ENCODE data around the gene LSS.

LSS gene

GRCh38 chr21:46151989-46152926 is 76.3 kb downstream of the LSS start:
- H4K91ac ChIP-seq (ENCODE audit: low read length), result no peak overlapping the region
- H3K27me3 ChIP-seq (ENCODE audit: control insufficient read depth in 1 of 2, insufficient read depth in 1 of 2, low read length in 2 of 2), result peaks cover 0 to 16% of the 10 kb centered on the region in 2 experiments
- H3K4me2 ChIP-seq (ENCODE audit: low read length, poor library complexity, severe bottlenecking), result no peak overlapping the region
- no peak overlapping the region for H2BK5ac ChIP-seq (ENCODE audit: low read depth, low read length, poor library complexity, severe bottlenecking)
- 94% methylated on average over 42 of the region's 45 CpGs for WGBS
- no peak overlapping the region for H2BK120ac ChIP-seq (ENCODE audit: low read depth, low read length)
- H3K36me3 ChIP-seq (ENCODE audit: control insufficient read depth in 1 of 2, insufficient read depth in 2 of 2, low read depth in 1 of 2, low read length in 2 of 2), result peaks cover 4 to 8% of the 10 kb centered on the region in 2 experiments
- no peaks in the 10 kb centered on the region for H3K79me1 ChIP-seq (replicated peaks; ENCODE audit: low read length, poor library complexity, severe bottlenecking)
- H3K4me3 ChIP-seq (ENCODE audit: insufficient read depth in 1 of 2, low read depth in 1 of 2, low read length in 2 of 2), result no peak overlapping the region
- H3K14ac ChIP-seq (ENCODE audit: low read length in 2 of 2), result no peak overlapping the region
- no peak for DNase-seq
- H2AFZ ChIP-seq (ENCODE audit: low read depth, low read length), result no peak overlapping the region
- H3K9me3 ChIP-seq (ENCODE audit: control insufficient read depth, low read length), result no peaks in the 10 kb centered on the region
- no peak overlapping the region for H3K23ac ChIP-seq (ENCODE audit: low read length in 2 of 2)
- no peak overlapping the region for H3K18ac ChIP-seq (ENCODE audit: low read depth in 1 of 2, low read length in 2 of 2)
- H2AK5ac ChIP-seq (ENCODE audit: low read length, severe bottlenecking), result no peak overlapping the region
- H3K4me1 ChIP-seq (ENCODE audit: control insufficient read depth, insufficient read depth, low read depth, low read length), result peaks cover 25% of the 10 kb centered on the region
- no peak overlapping the region for H3K27ac ChIP-seq (ENCODE audit: low read length, poor library complexity, severe bottlenecking)
- no peak overlapping the region for H4K8ac ChIP-seq (ENCODE audit: low read length)
- no peak overlapping the region for H2BK15ac ChIP-seq (ENCODE audit: low read depth, poor library complexity, severe bottlenecking)
- H3K4ac ChIP-seq (ENCODE audit: low read depth in 1 of 2, low read length in 2 of 2), result peak overlapping the region in 1 of 2 experiments; percentile 5
- H2BK12ac ChIP-seq (ENCODE audit: low read length in 2 of 2), result no peak overlapping the region
- peak overlapping the region; percentile 83 for H3K9ac ChIP-seq (ENCODE audit: low read length)

GRCh38 chr21:46151261-46151988 is 77.1 kb downstream of the LSS start:
- no peaks in the 10 kb centered on the region for H3K9me3 ChIP-seq (ENCODE audit: control insufficient read depth, low read length)
- no peak overlapping the region for H3K18ac ChIP-seq (ENCODE audit: low read depth in 1 of 2, low read length in 2 of 2)

GRCh38 chr21:46150491-46151121 is 78.0 kb downstream of the LSS start:
- Histone ChIP-seq H3K9ac (ENCODE audit: low read length) (no peak overlapping the region), H2BK120ac (ENCODE audit: low read depth, low read length) (no peak overlapping the region), H3K27me3 (ENCODE audit: control insufficient read depth in 1 of 2, insufficient read depth in 1 of 2, low read length in 2 of 2) (peaks cover 0 to 16% of the 10 kb centered on the region in 2 experiments)

More at GRCh38 chr21:46151261-46151988, 77.1 kb downstream of the LSS start:
- H3K14ac ChIP-seq (ENCODE audit: low read length in 2 of 2), result no peak overlapping the region
- no peak overlapping the region for H2AFZ ChIP-seq (ENCODE audit: low read depth, low read length)
- no peak overlapping the region for H3K23ac ChIP-seq (ENCODE audit: low read length in 2 of 2)
- no peak overlapping the region for H4K8ac ChIP-seq (ENCODE audit: low read length)
- H3K4ac ChIP-seq (ENCODE audit: low read depth in 1 of 2, low read length in 2 of 2), result peak overlapping the region in 1 of 2 experiments; percentile 5
- H3K4me3 ChIP-seq (ENCODE audit: insufficient read depth in 1 of 2, low read depth in 1 of 2, low read length in 2 of 2), result no peak overlapping the region
- peaks cover 25% of the 10 kb centered on the region for H3K4me1 ChIP-seq (ENCODE audit: control insufficient read depth, insufficient read depth, low read depth, low read length)
- H2BK12ac ChIP-seq (ENCODE audit: low read length in 2 of 2), result no peak overlapping the region
- peaks cover 0 to 16% of the 10 kb centered on the region in 2 experiments for H3K27me3 ChIP-seq (ENCODE audit: control insufficient read depth in 1 of 2, insufficient read depth in 1 of 2, low read length in 2 of 2)
- no peak overlapping the region for H4K91ac ChIP-seq (ENCODE audit: low read length)
- H3K9ac ChIP-seq (ENCODE audit: low read length), result no peak overlapping the region
- H2AK5ac ChIP-seq (ENCODE audit: low read length, severe bottlenecking), result no peak overlapping the region
- peaks cover 4 to 8% of the 10 kb centered on the region in 2 experiments for H3K36me3 ChIP-seq (ENCODE audit: control insufficient read depth in 1 of 2, insufficient read depth in 2 of 2, low read depth in 1 of 2, low read length in 2 of 2)
- H2BK5ac ChIP-seq (ENCODE audit: low read depth, low read length, poor library complexity, severe bottlenecking), result no peak overlapping the region
- H2BK120ac ChIP-seq (ENCODE audit: low read depth, low read length), result no peak overlapping the region
- H2BK15ac ChIP-seq (ENCODE audit: low read depth, poor library complexity, severe bottlenecking), result no peak overlapping the region
- H3K27ac ChIP-seq (ENCODE audit: low read length, poor library complexity, severe bottlenecking), result no peak overlapping the region
- 89% methylated on average over 47 of the region's 47 CpGs for WGBS
- no peaks in the 10 kb centered on the region for H3K79me1 ChIP-seq (replicated peaks; ENCODE audit: low read length, poor library complexity, severe bottlenecking)
- no peak for DNase-seq
- no peak overlapping the region for H3K4me2 ChIP-seq (ENCODE audit: low read length, poor library complexity, severe bottlenecking)

More at GRCh38 chr21:46150491-46151121, 78.0 kb downstream of the LSS start:
- Histone ChIP-seq H3K9me3 (ENCODE audit: control insufficient read depth, low read length) (no peaks in the 10 kb centered on the region), H3K4me3 (ENCODE audit: insufficient read depth in 1 of 2, low read depth in 1 of 2, low read length in 2 of 2) (no peak overlapping the region), H3K4ac (ENCODE audit: low read depth in 1 of 2, low read length in 2 of 2) (no peak overlapping the region), H3K4me2 (ENCODE audit: low read length, poor library complexity, severe bottlenecking) (no peak overlapping the region), H2AK5ac (ENCODE audit: low read length, severe bottlenecking) (no peak overlapping the region), H4K91ac (ENCODE audit: low read length) (peak overlapping the region; percentile 28), H3K4me1 (ENCODE audit: control insufficient read depth, insufficient read depth, low read depth, low read length) (peaks cover 21% of the 10 kb centered on the region), H3K23ac (ENCODE audit: low read length in 2 of 2) (no peak overlapping the region), H2BK12ac (ENCODE audit: low read length in 2 of 2) (no peak overlapping the region), H3K14ac (ENCODE audit: low read length in 2 of 2) (no peak overlapping the region), H2AFZ (ENCODE audit: low read depth, low read length) (no peak overlapping the region), H2BK5ac (ENCODE audit: low read depth, low read length, poor library complexity, severe bottlenecking) (no peak overlapping the region), H3K18ac (ENCODE audit: low read depth in 1 of 2, low read length in 2 of 2) (no peak overlapping the region), H3K27ac (ENCODE audit: low read length, poor library complexity, severe bottlenecking) (no peak overlapping the region), H3K36me3 (ENCODE audit: control insufficient read depth in 1 of 2, insufficient read depth in 2 of 2, low read depth in 1 of 2, low read length in 2 of 2) (peaks cover 0 to under 1% of the 10 kb centered on the region in 2 experiments), H2BK15ac (ENCODE audit: low read depth, poor library complexity, severe bottlenecking) (peak overlapping the region; percentile 15), H3K79me1 (replicated peaks; ENCODE audit: low read length, poor library complexity, severe bottlenecking) (no peaks in the 10 kb centered on the region), H4K8ac (ENCODE audit: low read length) (no peak overlapping the region)
- WGBS, result 92% methylated on average over 24 of the region's 24 CpGs
- DNase-seq, result no peak

Data from mesenchymal stem cell (in vitro differentiated cells and primary cell).